SK-N-MC (cell line): ENCODE results near the gene C19orf38.

Source experiments
- EZH2 ChIP-seq: fragments of 200-600 bp; sonication (generic); IDR thresholded peaks from one replicate; pipeline ENCODE4 v1.6.1; 2017; ENCODE audit warnings: antibody characterized with exemption
- POLR2AphosphoS5 ChIP-seq: IDR thresholded peaks from 2 replicates; pipeline ENCODE4 v1.6.1; 2012; ENCODE audit warnings: mild to moderate bottlenecking, low read depth, low read length, borderline replicate concordance

DNA sequence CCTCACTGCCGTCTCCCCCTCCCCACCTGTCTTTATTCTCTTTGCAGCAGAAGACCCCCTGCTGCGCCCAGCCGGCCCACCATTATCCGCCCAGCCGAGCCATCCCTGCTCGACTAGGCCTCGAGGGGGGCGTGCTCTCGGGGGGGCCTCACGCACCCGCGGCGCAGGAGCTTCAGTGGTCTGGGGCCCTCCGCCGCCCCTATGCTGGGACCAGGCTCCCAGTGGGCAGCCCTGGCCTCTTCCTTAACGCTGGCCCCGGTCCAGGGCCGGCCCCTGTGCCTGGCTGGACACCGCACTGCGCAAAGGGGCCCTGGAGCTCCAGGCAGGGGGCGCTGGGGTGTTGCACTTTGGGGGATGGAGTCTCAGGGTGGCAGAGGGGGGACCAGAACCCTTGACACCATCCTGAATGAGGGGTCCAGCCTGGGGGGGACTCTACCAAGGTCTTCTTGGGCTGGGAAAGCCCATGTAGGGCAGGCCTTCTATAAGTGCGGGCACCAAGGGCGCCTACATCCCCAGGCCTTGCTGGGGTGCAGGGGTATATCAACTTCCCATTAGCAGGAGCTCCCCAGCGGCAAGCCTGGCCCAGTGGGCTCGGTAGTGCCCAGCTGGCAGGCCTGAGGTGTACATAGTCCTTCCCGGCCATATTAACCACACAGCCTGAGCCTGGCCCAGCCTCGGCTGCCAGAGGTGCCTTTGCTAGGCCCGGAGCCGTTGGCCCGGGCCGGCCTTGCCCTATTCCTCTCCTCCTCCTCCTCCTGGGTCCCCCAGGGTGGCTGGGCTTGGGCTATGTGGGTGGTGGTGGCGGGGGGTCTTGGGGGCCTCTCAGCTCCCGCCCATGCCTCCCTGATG is 17.1 kb upstream of the C19orf38 start:
- TF ChIP-seq EZH2 (no peak), POLR2AphosphoS5 (no peak)
